Measurements from ENCODE around the gene FBP2.
"Not testable (repeated sequence)": the region's sequence is repeated elsewhere in the genome, so short reads cannot be mapped to it uniquely, and the experiment has no call there.

The FBP2 gene

GRCh38 chr9:94603259-94604160 is 9.9 kb upstream of the FBP2 start:
- DNase-seq: peak; percentile 65

- no peak for DNase-seq
These were observed 9.0 kb upstream of the FBP2 start for GRCh38 chr9:94602666-94603065.

- no peak for DNase-seq
These were observed 7.1 kb upstream of the FBP2 start for GRCh38 chr9:94600715-94601114.

GRCh38 chr9:94600258-94600657 is 6.6 kb upstream of the FBP2 start:
- no peak for DNase-seq

GRCh38 chr9:94599102-94599501 is 5.5 kb upstream of the FBP2 start:
- no peak for DNase-seq

- not testable (repeated sequence) for DNase-seq
These were observed 941 bp downstream of the FBP2 start for GRCh38 chr9:94592683-94593082.

GRCh38 chr9:94591876-94592275 is 1.7 kb downstream of the FBP2 start:
- DNase-seq: no peak

GRCh38 chr9:94591046-94591545 is 2.5 kb downstream of the FBP2 start:
- not testable (repeated sequence) for DNase-seq

GRCh38 chr9:94588681-94589080 is 4.9 kb downstream of the FBP2 start:
- no peak for DNase-seq

- DNase-seq: no peak
These were observed 6.8 kb downstream of the FBP2 start for GRCh38 chr9:94586814-94587213.

GRCh38 chr9:94586316-94586715 is 7.3 kb downstream of the FBP2 start:
- DNase-seq: no peak

- no peak for DNase-seq
These were observed 9.1 kb downstream of the FBP2 start for GRCh38 chr9:94584555-94584954.

- DNase-seq: no peak
These were observed 11.9 kb downstream of the FBP2 start for GRCh38 chr9:94581728-94582127.

GRCh38 chr9:94577571-94577970 is 16.1 kb downstream of the FBP2 start:
- DNase-seq: no peak

GRCh38 chr9:94577036-94577435 is 16.6 kb downstream of the FBP2 start:
- DNase-seq: no peak

- no peak for DNase-seq
These were observed 17.5 kb downstream of the FBP2 start for GRCh38 chr9:94576131-94576530.

GRCh38 chr9:94568972-94569712 is 24.5 kb downstream of the FBP2 start:
- no peak for DNase-seq

- DNase-seq: no peak
These were observed 25.3 kb downstream of the FBP2 start for GRCh38 chr9:94568250-94568889.

GRCh38 chr9:94567271-94567670 is 26.4 kb downstream of the FBP2 start:
- no peak for DNase-seq

GRCh38 chr9:94566550-94566949 is 27.1 kb downstream of the FBP2 start:
- no peak for DNase-seq

- DNase-seq: not testable (repeated sequence)
These were observed 29.3 kb downstream of the FBP2 start for GRCh38 chr9:94564279-94564678.

GRCh38 chr9:94563548-94563947 is 30.1 kb downstream of the FBP2 start:
- no peak for DNase-seq

- no peak for DNase-seq
These were observed 33.4 kb downstream of the FBP2 start for GRCh38 chr9:94560237-94560636.
